Measurements from ENCODE around the gene PHLPP2. TPM values are rescaled to one million over a fixed set of nuclear protein-coding genes. Genes with fewer than 3 reads are reported as not detected.
"Not testable (repeated sequence)": the region's sequence is repeated elsewhere in the genome, so short reads cannot be mapped to it uniquely, and the experiment has no call there.

The PHLPP2 gene
- polyA plus RNA-seq, 3 donors = 8.5 to 9.5 (median 8.9) TPM

DNA sequence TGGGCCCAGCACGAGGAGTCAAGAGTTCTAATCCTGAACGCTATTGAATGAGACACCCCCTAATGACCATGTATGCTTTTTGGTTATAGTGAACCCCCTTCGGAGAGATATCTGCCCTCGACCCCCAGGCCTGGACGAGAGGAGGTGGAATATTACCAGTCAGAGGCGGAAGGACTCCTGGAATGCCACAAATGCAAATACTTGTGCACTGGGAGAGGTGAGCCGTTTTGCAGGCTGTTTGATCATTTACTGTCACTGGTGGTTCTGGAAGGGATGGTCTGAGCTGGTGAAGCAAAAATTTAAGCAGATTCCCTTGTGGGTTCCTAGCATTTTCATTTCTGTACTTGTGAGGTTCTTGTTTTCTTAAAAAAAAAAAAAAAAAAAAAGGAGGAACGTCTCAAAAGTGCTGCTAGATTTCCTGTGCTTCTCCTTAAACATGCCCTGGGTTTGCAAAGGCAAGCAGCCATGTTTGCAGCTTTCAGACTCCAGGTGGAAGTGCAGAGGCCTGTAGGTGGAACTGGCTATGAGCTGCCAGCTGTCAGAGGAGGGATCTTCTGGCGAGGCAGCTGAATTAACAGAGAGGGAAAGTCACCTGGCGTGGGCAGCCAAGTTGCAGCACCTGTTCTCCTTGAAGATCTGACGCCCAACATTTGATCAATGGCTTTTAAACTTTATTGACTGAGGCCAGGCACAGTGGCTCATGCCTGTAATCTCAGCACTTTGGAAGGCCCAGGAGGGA, 95.1 kb downstream of the PHLPP2 start:
- DNase-seq (ENCODE audit: extremely low read depth in 1 of 11, low read depth in 9 of 11, low spot score in 4 of 11) = no peak

DNA sequence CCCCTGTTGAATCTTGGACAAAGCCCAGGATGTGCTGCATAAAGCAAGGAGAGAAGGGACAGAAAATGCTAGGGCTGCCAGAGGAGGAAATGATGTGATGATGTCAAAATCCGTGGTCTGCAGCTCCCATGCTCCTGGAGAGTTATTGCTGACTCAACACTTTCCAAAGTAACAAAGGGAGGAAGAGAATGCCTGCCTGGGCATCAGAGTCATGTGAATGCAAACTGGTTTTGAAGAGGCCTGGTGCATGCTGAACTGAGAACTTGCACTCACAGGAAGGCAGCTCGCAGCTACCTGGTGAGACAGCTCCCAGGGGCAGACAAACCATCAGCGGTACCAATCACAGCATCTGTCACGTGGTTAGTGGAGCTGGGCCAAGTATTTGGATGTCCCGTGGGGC, 95.7 kb downstream of the PHLPP2 start:
- peak in 1 of 11 donors; percentile 18 for DNase-seq (ENCODE audit: extremely low read depth in 1 of 11, low read depth in 9 of 11, low spot score in 4 of 11)

DNA sequence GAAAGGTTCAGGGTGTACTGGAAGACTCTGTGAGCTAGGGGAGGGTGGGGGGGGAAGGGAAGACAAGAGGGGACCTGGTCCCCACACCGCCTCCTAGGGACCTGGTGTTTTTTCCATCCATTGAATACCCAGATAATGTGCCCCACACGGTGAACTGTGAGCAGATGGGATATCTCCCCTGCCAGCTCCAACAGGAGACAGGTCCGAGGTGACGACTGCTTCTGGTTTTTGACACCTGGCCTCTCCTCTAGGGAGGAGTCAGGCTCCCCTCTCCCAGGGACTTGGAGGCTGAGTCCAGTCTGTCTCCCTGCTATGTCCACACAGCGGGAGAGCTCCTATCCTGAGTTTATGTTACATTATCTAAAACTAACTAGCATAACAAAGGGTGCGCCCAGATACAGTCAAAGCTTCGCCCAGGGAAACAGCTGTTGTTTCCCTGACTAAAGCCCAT, 96.7 kb downstream of the PHLPP2 start:
- no peak for DNase-seq (ENCODE audit: extremely low read depth in 1 of 11, low read depth in 9 of 11, low spot score in 4 of 11)

DNA sequence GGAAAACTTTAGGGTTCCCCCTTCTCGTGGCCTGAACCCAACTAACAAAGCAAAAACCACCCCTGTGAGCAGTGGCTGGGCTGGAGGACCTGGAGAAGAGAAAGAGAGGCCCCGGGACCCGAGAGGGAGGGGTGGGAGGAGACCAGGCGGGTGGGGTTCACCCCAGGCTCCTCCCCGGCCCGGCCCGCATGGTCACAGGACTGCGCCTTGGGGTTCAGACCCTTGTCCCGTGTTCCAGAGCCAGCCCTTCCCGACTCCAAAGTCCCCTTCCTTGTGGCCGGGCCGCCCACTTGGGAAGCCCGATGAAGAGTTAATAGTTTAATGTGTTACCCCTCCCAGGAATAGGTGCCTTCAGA, 97.7 kb downstream of the PHLPP2 start:
- DNase-seq (ENCODE audit: extremely low read depth in 1 of 11, low read depth in 9 of 11, low spot score in 4 of 11) = peak in 3 of 11 donors; percentile 15 to 46 (median 17)

DNA sequence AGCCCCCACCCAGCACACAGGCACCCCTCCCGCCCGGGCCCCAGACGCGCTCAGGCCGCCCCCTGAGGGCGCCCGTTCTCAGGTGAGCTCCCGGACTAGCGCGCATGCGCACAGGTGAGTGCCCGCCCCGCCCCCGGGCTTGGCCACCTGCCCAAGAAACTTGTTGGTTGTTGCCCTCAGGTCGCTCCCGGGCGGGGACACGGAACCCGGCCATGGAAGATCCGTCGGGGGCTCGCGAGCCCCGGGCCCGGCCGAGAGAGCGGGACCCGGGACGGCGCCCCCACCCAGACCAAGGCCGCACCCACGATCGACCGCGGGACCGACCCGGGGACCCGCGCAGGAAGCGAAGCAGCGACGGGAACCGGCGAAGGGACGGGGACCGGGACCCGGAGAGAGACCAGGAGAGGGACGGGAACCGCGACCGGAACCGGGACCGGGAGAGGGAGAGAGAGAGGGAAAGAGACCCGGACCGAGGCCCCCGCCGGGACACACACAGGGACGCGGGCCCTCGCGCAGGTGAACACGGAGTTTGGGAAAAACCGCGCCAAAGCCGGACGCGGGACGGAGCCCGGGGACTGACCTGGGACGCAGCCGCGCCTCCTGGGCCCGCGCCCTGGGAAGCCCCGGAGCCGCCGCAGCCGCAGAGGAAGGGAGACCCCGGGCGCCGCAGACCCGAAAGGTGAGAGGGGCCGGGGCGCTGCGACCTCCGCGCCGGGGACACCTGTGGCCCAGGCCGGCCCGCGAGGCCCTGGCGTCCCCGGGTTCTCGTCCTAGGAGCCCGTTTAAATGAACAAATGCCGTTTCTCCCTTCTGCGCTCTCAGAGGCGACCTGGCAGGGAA, 98.3 kb downstream of the PHLPP2 start, which contains the start of gene MARVELD3:
Gene MARVELD3 (plus strand): TSS at position 167 of the 840 bp plus-strand sequence. CDS start 46 bp downstream, at position 213.
- DNase-seq (ENCODE audit: extremely low read depth in 1 of 11, low read depth in 9 of 11, low spot score in 4 of 11) = peak in 6 of 11 donors; percentile 36 to 69 (median 43)

DNA sequence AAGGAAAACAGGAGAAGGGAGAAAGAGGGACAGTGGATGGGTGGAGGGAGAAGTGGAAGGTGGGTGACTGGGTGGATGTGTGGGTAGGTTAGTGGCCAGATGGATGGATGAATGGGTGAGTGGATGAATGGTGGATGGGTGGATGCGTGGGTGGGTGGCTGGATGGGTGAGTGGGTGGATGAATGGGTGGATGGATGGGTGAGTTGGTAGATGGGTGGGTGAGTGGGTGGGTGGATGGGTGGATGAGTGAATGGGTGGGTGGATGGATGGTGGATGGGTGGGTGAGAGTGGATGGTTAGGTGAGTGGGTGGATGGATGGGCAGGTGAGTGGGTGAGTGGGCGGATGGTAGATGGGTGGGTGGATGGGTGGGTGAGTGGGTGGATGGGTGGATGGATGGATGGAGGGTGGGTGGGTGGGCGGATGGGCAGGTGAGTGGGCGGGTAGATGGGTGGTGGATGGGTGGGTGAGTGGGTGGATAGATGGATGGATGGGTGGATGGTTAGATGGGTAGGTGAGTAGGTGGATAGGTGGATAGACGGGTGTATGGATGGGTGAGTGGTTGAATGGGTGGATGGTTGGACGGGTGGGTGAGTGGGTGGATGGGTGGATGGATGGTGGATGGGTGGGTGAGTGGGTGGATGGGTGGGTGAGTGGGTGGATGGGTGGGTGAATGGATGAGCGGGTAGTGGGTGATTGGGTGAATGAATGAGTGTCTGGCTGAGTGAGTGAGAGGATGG, 99.2 kb downstream of the PHLPP2 start:
- DNase-seq (ENCODE audit: extremely low read depth in 1 of 11, low read depth in 9 of 11, low spot score in 4 of 11) = no peak

DNA sequence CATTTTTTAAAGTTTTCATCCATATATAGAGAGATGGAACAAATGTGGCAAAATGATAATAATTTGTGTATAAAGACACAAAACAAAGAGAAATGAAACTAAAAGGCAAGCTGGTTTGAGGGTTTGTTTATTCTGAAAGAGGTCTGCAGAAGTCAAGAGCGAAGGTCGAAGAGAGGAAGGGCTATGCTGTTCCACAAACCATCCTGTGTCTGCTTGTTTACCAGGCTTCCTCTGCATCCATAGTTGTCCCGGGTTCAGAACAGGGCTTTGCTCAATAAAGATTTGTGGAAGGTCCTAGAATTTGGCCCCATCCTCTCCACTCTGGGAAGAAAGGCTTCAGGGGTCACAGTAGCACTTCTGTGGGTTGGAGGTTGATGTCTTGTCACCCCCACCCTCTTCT, 100.9 kb downstream of the PHLPP2 start:
- DNase-seq (ENCODE audit: extremely low read depth in 1 of 11, low read depth in 9 of 11, low spot score in 4 of 11) = no peak

DNA sequence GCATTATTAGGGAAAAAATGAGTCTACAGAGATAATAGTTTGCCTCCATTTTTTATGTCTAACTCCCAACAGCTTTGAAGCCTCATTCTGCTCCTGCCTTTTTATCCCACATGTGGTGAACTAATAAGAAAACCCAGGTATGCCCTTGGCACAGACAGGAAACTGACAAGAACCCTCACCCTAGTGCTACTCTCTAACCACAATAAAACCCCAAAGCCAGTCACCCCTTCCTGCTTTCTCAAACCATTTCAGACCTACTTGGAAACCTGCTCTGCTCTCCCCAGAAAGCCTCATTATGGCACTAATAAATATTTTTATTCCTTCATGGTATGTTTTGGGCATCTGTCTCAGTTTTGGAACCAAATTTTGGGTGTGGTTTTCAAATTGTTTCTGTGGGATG, 102.4 kb downstream of the PHLPP2 start:
- no peak for DNase-seq (ENCODE audit: extremely low read depth in 1 of 11, low read depth in 9 of 11, low spot score in 4 of 11)

DNA sequence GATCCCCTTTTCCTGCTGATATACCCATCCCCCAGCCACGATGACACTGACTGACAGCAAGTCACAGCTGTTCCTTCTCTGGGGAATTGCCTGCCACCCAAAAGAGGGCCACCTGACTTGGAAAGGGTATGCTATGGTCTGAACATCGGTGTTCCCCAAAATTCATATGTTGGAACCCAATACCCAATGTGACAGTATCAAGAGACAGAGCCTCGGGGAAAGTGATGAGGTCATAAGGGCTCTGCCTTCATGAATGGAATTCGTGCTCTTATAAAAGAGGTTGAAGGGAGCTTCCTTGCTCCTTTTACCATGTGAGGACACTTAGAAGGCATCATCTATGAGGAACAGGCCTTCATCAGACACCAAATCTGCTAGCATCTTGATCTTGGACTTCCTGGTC, 106.1 kb downstream of the PHLPP2 start:
- no peak for DNase-seq (ENCODE audit: extremely low read depth in 1 of 11, low read depth in 9 of 11, low spot score in 4 of 11)

DNA sequence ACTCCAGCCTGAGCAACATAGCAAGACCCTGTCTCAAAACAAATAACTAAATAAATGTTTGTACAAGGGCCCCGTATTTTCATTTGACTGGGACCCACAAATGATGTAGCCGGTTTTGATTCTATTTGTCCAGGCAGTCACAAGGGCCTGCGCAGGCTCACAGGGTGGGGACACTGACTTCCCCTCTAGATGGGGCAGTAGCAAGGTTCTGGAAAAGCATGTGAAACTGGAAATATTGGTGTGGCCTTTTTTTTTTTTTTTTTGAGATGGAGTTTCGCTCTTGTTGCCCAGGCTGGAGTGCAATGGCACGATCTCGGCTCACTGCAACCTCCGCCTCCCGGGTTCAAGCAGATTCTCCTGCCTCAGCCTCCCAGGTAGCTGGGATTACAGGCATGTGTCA, 109.5 kb downstream of the PHLPP2 start:
- not testable (repeated sequence) for DNase-seq (ENCODE audit: extremely low read depth in 1 of 11, low read depth in 9 of 11, low spot score in 4 of 11)

DNA sequence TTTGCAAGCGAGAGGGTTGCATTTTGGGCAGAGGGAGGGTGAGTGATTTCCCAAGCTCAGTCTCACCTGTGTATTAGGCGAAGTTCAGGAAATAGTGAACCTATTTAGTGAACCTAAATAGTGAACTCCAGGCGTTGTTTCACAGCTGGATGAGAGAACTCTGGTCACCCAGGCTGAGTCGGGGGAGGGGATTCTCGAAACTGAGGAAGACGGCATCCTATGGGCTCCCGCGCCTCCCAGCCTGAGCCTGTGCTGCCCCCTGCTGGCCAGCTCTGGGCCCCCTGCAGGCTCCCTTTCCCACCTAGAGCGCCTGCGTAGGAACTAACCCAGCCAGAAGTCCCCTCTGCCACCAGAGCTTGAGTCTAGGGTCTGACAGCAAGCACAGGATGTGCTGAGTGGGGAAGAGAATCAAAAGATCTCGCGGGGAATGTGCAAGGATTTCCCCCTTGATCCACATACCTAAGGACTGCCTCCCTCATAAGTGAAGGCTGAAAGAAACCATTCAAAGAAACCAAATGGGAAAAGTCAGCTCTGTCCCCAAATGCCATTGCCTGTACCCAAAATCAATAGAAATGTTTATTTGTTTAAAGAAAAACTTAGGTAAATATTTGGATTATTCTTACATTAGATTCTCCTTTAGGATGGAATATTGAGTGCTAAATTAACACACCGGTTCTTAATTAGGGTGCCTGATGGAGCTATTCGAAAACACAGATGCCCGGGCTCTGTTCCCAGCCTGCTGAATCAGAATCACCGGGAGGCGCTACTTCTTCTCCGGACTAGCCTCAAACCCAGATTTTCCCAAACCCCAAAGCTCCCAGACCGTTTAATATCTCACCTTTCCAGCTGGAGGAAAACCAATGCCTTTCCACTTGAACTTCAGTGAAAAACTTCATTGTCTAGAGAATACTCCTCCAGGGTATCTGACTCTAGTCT, 113.3 kb downstream of the PHLPP2 start:
- DNase-seq (ENCODE audit: extremely low read depth in 1 of 11, low read depth in 9 of 11, low spot score in 4 of 11) = peak in 9 of 11 donors; percentile 41 to 73 (median 59)

DNA sequence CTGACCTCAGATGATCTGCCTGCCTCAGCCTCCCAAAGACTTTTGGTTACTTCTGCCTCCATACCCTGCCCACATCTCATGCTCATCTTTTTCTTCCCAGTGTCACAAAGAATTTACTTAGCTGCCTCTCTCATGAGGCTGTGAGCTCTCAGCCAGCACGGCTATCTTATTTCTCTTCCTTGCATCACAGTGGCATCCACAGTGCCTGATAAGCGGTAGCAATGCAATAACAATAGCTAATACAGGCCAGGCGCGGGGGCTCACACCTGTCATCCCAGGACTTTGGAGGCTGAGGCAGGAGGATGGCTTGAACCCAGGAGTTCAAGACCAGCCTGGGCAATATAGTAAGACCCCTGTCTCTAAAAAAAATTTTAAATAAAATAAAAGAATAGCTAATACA, 114.1 kb downstream of the PHLPP2 start:
- no peak for DNase-seq (ENCODE audit: extremely low read depth in 1 of 11, low read depth in 9 of 11, low spot score in 4 of 11)

DNA sequence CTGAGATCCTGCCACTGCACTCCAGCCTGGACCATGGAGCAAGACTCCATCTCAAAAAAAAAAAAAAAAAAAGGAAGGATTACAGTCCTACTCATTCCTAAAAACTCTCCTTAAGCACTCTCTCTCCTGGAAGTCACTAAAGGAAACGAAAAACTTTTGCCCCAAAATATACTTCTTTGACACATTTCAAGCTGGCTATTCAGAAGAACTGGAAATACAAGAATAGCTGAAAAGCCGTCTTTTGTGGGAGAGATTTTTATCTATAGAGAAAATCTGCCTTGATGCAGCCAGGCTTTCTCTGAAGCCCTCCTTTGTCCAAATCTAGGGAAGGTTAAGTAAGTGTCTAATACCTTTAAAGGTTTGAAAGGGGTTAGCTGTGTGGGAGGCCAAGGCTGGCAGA, 115.4 kb downstream of the PHLPP2 start:
- DNase-seq (ENCODE audit: extremely low read depth in 1 of 11, low read depth in 9 of 11, low spot score in 4 of 11) = no peak

DNA sequence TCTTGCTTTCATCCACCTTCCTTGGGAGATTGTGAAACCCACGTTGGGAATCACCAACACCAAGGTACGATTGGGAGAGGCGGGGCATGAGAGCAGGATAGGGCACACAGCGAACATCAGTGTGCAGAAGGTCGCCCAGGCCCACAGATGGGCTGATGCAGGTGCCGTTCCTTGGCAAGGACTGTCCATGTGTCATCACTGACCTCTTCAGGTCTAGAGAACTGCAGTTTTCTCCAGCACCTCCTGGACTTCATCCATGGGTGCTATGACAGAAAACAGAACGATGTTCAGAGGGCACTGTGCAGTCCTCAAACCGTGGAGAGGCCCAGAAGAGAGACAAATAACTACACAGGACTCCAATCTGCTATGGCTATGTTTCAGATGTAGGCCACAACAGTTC, 123.7 kb downstream of the PHLPP2 start:
- no peak for DNase-seq (ENCODE audit: extremely low read depth in 1 of 11, low read depth in 9 of 11, low spot score in 4 of 11)

DNA sequence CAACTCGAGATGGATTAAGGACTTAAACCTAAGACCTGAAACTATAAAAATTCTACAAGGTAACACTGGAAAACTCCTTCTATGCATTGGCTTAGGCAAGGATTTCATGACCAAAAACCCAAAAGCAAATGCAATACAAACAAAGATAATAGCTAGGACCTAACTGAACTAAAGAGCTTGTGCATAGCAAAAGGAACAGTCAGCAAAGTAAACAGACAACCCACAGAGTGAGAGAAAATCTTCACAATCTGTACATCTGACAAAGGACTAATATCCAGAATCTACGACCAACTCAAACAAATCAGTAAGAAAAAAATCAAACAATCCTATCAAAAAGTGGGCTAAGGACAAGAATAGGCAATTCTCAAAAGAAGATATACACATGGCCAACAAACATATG, 126.1 kb downstream of the PHLPP2 start:
- DNase-seq (ENCODE audit: extremely low read depth in 1 of 11, low read depth in 9 of 11, low spot score in 4 of 11) = not testable (repeated sequence)

DNA sequence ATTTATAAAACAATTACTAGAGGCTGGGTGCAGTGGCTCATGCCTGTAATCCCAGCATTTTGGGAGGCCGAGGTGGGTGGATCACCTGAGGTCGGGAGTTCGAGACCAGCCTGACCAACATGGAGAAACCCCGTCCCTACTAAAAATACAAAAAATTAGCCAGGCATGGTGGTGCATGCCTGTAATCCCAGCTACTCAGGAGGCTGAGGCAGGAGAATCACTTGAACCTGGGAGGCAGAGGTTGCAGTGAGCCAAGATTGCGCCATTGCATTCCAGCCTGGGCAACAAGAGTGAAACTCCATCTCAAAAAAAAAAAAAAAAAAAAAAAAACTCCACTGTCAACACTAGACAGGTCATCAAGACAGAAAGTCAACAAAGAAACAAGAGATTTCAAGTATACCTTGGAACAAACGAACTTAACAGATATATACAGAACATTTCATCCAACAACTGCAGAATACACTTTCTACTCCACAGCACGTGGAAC, 129.1 kb downstream of the PHLPP2 start:
- not testable (repeated sequence) for DNase-seq (ENCODE audit: extremely low read depth in 1 of 11, low read depth in 9 of 11, low spot score in 4 of 11)

All from renal cortex interstitium (tissue), 11 donors.